Osteocyte (in vitro differentiated cells): ENCODE data around the gene CBY2. TPM values are rescaled to one million over a fixed set of nuclear protein-coding genes. Genes with fewer than 3 reads are reported as not detected.

Experiments
- DNase-seq: peaks from one replicate; pipeline ENCODE4 v3.0.0; 2021; ENCODE audit warnings: mixed read lengths; ENCODE audit not compliant: unreplicated experiment; ENCODE audit errors: extremely low spot score
- H3K27ac Mint-ChIP-seq: one replicate; pipeline ENCODE4 v1.8.0; 2021; ENCODE audit warnings: mild to moderate bottlenecking, mixed read lengths; ENCODE audit not compliant: unreplicated experiment
- H3K27me3 Mint-ChIP-seq: one replicate; pipeline ENCODE4 v1.8.0; 2021; ENCODE audit warnings: mixed read lengths; ENCODE audit not compliant: unreplicated experiment
- H3K36me3 Mint-ChIP-seq: one replicate; pipeline ENCODE4 v1.8.0; 2021; ENCODE audit warnings: mixed read lengths; ENCODE audit not compliant: unreplicated experiment
- H3K4me1 Mint-ChIP-seq: one replicate; pipeline ENCODE4 v1.8.0; 2021; ENCODE audit warnings: mixed read lengths; ENCODE audit not compliant: unreplicated experiment
- H3K4me3 Mint-ChIP-seq: one replicate; pipeline ENCODE4 v1.8.0; 2021; ENCODE audit warnings: mild to moderate bottlenecking, moderate library complexity, mixed read lengths; ENCODE audit not compliant: unreplicated experiment
- H3K9me3 Mint-ChIP-seq: one replicate; pipeline ENCODE4 v1.8.0; 2021; ENCODE audit warnings: mixed read lengths; ENCODE audit not compliant: unreplicated experiment
- total RNA-seq: library from RNA; stranded (reverse); gene quantifications from 2 replicates; pipeline ENCODE4 v1.2.1, GENCODE V29; 2021
- TF ChIP-seq, protein P1 (sequence below): fragments of 200-600 bp; sonication (generic); IDR thresholded peaks from 2 replicates; pipeline ENCODE4 v1.5.0; 2021; ENCODE audit warnings: antibody characterized with exemption, mild to moderate bottlenecking, moderate library complexity

Gene CBY2
- total RNA-seq, 1 donor from 2014 or later, result not detected

DNA sequence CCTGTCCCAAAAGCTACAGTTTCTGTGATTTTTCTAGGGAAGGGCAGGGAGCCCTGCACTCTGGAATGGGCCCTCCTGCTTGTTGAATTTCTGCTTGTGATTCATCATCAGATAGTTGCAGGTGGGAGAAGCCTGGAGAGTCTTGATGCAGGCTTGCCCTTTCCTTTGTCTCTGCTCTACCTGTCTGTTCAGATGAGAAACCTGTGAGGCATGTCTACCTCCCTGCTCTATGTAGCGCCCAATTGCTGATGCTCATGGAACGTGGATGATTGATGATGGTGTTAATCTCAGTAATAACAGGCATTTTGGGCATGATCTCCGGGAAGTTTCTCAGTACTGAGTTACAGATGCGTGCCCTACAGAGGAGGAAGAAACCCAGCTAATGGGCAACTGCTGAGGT is 10.9 kb upstream of the CBY2 start:
- TF ChIP-seq, protein P1, sequence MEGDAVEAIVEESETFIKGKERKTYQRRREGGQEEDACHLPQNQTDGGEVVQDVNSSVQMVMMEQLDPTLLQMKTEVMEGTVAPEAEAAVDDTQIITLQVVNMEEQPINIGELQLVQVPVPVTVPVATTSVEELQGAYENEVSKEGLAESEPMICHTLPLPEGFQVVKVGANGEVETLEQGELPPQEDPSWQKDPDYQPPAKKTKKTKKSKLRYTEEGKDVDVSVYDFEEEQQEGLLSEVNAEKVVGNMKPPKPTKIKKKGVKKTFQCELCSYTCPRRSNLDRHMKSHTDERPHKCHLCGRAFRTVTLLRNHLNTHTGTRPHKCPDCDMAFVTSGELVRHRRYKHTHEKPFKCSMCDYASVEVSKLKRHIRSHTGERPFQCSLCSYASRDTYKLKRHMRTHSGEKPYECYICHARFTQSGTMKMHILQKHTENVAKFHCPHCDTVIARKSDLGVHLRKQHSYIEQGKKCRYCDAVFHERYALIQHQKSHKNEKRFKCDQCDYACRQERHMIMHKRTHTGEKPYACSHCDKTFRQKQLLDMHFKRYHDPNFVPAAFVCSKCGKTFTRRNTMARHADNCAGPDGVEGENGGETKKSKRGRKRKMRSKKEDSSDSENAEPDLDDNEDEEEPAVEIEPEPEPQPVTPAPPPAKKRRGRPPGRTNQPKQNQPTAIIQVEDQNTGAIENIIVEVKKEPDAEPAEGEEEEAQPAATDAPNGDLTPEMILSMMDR, result no peak
- Mint-ChIP-seq H3K9me3 (peaks cover 10% of the 10 kb centered on the region), H3K36me3 (no peaks in the 10 kb centered on the region), H3K27ac (no peak overlapping the region), H3K4me1 (no peaks in the 10 kb centered on the region), H3K4me3 (no peak overlapping the region), H3K27me3 (peaks cover 18% of the 10 kb centered on the region)
- no peak for DNase-seq

DNA sequence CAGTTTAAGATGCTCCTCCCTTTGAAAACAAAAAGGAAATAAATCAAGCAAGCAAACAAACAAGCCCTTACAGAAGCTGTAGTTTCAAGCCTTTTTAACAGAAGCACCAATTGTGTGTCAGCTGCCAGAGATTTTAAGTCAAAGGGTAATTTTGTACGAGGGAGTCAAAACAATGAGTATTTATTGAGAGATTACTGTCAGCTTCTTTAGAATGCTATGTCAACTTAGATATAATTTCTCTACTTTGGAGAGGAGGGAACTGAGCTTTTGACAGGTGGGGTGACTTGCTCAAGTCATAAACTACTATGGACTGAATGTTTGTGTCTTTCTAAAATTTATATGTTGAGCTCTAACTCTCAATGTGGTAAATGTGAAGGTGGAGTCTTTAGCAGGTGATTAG is 10.5 kb upstream of the CBY2 start:
- peaks cover 10% of the 10 kb centered on the region for H3K9me3 Mint-ChIP-seq
- TF ChIP-seq, protein P1, result no peak
- H3K27me3 Mint-ChIP-seq, result peaks cover 18% of the 10 kb centered on the region
- H3K4me1 Mint-ChIP-seq, result no peaks in the 10 kb centered on the region
- H3K4me3 Mint-ChIP-seq, result no peak overlapping the region
- no peak overlapping the region for H3K27ac Mint-ChIP-seq
- no peak for DNase-seq
- H3K36me3 Mint-ChIP-seq, result no peaks in the 10 kb centered on the region

DNA sequence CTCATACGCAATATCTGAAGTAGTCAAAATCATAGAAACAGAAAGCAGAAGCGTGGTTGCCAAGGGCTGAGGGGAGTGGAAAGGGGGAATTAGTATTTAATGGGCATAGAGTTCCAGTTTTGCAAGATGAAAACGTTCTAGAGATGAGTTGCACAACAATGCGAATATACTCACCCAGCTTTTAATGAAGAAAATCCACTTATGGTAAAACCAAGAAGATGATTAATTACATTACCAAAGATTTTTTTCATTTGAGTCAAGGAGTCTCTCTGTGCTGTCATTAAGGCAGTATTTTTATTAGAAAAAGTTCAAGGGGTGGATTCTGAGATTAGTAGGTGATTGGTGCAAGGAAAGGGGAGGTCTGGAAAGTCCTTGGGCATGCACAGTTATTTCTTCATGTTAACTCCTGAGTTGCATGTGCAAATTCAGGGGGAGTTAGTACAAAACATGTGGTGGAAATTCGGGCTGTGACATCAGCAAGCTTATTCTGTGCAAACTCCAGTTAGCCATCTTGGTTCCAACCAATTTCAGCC is 6.9 kb upstream of the CBY2 start:
- peaks cover 10% of the 10 kb centered on the region for H3K9me3 Mint-ChIP-seq
- DNase-seq, result no peak
- H3K27ac Mint-ChIP-seq, result no peak overlapping the region
- H3K4me1 Mint-ChIP-seq, result no peaks in the 10 kb centered on the region
- no peaks in the 10 kb centered on the region for H3K36me3 Mint-ChIP-seq
- TF ChIP-seq, protein P1, result no peak
- H3K4me3 Mint-ChIP-seq, result no peak overlapping the region
- peaks cover 16% of the 10 kb centered on the region for H3K27me3 Mint-ChIP-seq

DNA sequence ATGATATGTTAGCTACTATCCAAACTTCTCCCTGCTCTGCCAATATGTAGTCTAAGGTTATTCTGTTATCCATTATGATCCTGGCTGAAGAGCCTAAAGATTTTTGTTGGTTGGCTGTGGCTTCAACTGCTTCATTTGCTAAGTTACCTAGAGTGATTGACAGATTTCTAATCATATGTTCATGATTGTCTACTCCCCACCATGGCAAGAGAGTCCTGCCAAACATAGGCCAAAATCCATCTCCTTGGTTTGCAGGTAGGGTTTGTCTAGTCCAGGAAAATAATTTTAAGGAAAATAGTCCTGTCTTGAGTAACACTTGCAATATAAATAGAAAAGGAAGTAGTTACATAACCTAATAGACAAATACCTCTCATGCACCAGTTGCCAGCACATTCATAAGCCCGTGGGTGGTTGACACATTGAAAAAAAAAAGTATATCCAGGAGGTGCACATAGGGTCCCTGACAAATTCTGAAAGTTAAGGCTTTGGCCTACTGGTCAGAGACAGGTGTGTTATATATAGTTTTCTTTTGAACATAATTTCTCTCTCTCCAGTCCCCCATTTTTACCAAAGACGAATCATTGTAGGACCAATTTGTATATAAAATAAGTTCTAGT is 5.4 kb upstream of the CBY2 start:
- Mint-ChIP-seq H3K27ac (no peak overlapping the region), H3K4me3 (no peak overlapping the region), H3K36me3 (no peaks in the 10 kb centered on the region), H3K4me1 (no peaks in the 10 kb centered on the region), H3K27me3 (peaks cover 14% of the 10 kb centered on the region), H3K9me3 (peaks cover 6% of the 10 kb centered on the region)
- TF ChIP-seq, protein P1, result no peak
- DNase-seq, result no peak

DNA sequence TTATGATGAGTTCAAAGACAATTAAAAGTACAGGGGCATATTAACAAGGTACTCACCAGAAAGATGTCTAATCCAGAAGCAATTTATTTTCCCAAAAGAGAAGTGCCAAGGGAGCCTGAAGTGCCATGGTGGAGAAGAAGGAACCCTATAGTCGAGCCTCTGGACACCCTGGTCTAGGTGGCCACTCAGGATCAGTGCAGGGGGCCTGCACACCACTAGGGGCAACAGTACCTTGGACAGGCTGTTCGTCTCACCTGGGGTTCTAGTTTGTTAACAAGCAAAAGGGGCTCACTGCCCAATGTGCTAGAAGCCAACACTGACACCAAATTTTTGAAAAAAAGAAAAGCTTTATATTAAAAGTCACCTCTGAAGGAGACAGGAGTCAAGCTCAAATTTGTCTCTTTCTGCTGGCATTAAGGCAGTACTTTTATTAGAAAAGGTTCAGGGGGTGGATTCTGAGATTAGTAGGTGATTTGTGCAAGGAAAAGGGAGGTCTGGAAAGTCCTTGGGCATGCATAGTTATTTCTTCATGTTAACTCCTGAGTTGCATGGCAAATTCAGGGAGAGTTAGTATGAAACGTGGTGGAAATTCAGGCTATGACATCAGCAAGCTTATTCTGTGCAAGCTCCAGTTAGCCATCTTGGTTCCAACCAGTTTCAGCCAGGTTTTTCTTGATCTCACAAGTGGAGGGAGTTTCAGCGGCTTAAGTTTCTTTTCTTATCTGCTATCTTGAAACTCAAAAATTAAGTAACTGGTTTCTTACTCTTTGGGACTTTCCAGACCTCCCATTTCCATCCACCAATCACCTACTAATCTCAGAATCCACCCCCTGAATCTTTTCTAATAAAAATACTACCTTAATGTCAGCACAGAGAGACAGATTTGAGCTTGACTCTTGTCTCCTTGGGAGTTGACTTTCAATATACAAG is 884 bp upstream of the CBY2 start:
- Mint-ChIP-seq H3K4me3 (no peak overlapping the region), H3K27ac (no peak overlapping the region), H3K9me3 (no peaks in the 10 kb centered on the region), H3K27me3 (peaks cover 16% of the 10 kb centered on the region), H3K36me3 (no peaks in the 10 kb centered on the region), H3K4me1 (peaks cover 10% of the 10 kb centered on the region)
- DNase-seq, result no peak
- TF ChIP-seq, protein P1, result no peak
